NCI-H524 treated with DMSO at 0.1 percent for 48 hours (cell line): ENCODE results near the gene AMMECR1.
"Not testable (repeated sequence)": the region's sequence is repeated elsewhere in the genome, so short reads cannot be mapped to it uniquely, and the experiment has no call there.

ENCODE experiments used
- DNase-seq: peaks from one replicate; lab custom pipeline; 2025; lab: John Stamatoyannopoulos, UW

The AMMECR1 gene

GRCh38 chrX:110257889-110258288 lies 60.0 kb downstream of the AMMECR1 start:
- DNase-seq = no peak

DNA sequence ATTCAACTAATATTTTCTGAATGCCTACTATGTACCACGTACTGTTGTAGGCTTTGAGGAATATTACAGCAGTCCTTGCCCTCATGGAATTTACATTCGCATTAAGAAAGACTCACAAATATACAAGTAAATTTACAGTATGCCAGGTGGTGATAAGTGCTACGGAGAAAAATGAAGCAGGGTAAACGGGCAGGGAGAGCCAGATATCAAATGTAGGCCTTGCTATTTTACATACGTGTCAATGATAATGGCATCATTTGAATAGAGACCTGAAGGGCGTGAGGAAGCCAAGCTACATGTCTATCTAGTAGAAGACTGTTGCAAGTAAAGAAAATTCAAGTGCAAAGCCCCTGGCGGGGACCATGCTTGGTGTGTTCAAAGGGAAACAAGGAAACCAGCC lies 65.2 kb downstream of the AMMECR1 start:
- DNase-seq = no peak

DNA sequence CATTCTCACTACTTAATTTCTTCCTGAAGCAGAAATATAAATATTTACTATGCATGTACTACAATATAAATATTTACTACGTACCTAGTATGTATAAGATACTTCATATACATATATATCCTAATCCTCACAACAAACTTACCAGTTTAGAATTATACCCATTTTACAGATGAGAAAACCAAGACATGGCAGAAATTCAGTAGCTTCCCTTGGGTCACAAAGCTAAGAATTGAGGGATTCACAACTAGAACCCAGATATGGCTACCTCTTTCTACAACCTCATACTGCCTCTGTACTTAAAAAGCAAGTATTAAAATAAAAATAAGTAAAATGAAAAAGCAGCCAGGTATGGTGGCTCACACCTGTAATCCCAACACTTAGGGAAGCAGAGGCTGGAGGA lies 65.9 kb downstream of the AMMECR1 start:
- no peak for DNase-seq

- no peak for DNase-seq
Observed at GRCh38 chrX:110251526-110251925, 66.4 kb downstream of the AMMECR1 start.

DNA sequence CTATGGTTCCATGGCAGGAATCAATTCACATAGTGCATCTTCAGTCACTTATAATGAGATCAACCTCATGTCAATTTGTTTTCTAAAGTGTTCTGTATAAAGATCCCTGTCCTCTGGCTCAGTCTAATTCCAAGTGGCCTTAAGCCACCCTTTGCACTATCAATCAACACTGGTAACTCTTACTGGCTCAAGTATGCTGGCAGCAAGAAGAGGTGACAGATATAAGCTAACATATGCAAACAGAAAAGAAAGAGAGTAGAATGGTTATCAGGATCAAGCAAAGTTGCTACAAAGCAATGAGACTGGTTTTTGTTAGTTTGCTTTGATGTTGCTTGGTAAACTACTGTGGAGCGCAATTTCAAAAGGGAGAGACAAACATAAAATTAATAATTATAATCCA lies 67.0 kb downstream of the AMMECR1 start:
- no peak for DNase-seq

- no peak for DNase-seq
Observed at GRCh38 chrX:110248578-110248977, 69.3 kb downstream of the AMMECR1 start.

GRCh38 chrX:110245011-110245410 lies 72.9 kb downstream of the AMMECR1 start:
- DNase-seq = no peak

DNA sequence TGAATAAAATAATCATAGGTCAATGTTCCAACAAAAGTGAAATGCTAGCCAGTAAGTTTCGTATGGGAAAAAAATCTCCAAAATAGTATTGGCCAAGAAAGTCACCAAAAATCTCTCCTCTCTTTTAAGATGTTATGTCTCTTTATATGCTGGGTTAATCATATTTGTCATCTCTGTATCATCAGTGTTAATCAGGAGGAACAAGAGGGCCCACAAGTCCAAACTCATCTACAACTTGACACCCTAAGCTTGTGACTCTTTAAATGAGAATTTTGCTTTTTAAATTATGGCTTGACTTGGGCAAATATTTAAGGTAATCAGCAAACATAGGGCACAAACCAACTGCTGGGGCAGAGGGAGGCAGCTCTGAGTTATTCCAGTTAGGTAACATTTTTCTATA lies 75.5 kb downstream of the AMMECR1 start:
- no peak for DNase-seq

GRCh38 chrX:110241816-110242215 lies 76.1 kb downstream of the AMMECR1 start:
- DNase-seq = no peak

GRCh38 chrX:110238259-110238658 lies 79.6 kb downstream of the AMMECR1 start:
- not testable (repeated sequence) for DNase-seq

DNA sequence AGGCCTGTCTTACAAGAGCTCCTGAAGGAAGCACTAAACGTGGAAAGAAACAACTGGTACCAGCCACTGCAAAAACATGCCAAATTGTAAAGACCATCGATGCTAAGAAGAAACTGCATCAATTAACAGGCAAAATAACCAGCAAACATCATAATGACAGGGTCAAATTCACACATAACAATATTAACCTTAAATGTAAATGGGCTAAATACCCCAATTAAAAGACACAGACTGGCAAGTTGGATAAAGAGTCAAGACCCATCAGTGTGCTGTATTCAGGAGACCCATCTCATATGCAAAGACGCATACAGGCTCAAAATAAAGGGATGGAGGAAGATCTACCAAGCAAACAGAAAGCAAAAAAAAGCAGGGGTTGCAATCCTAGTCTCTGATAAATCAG lies 86.4 kb downstream of the AMMECR1 start:
- DNase-seq = not testable (repeated sequence)

DNA sequence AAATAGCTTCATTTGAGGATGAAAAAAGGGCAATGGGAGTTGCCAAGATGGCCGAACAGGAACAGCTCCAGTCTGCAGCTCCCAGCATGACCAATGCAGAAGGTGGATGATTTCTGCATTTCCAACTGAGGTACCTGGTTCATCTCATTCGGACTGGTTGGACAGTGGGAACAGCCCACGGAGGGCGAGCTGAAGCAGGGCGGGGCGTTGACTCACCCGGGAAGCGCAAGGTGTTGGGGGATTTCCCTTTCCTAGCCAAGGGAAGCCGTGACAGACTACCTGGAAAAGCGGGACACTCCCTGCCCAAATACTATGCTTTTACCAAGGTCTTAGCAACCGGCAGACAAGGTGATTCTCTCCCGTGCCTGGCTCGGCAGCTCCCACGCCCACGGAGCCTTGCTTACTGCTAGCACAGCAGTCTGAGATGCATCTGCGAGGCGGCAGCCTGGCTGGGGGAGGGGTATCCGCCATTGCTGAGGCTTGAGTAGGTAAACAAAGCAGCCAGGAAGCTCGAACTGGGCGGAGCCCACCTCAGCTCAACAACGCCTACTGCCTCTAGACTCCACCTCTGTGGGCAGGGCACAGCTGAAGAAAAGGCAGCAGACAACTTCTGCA lies 88.3 kb downstream of the AMMECR1 start:
- DNase-seq = not testable (repeated sequence)

GRCh38 chrX:110228453-110228852 lies 89.4 kb downstream of the AMMECR1 start:
- DNase-seq = no peak

DNA sequence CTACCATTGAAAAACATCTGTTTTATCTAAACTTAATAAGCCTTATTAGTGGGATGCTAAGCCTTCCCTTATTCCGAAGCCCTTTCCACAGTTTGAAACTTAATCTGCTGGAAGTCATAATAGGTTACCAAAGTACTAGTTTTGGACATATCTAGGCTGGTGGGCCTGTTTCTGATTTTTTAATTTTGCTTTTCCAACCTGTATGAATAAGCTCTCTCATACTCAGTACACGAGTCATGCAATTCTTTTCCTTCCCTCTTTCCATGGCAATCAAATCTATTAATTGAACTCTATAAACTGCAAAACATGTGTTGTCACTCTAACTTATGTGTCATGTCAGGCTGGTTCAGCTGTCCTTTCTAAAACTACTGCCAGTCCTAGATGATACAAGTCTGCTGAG lies 91.0 kb downstream of the AMMECR1 start:
- no peak for DNase-seq

DNA sequence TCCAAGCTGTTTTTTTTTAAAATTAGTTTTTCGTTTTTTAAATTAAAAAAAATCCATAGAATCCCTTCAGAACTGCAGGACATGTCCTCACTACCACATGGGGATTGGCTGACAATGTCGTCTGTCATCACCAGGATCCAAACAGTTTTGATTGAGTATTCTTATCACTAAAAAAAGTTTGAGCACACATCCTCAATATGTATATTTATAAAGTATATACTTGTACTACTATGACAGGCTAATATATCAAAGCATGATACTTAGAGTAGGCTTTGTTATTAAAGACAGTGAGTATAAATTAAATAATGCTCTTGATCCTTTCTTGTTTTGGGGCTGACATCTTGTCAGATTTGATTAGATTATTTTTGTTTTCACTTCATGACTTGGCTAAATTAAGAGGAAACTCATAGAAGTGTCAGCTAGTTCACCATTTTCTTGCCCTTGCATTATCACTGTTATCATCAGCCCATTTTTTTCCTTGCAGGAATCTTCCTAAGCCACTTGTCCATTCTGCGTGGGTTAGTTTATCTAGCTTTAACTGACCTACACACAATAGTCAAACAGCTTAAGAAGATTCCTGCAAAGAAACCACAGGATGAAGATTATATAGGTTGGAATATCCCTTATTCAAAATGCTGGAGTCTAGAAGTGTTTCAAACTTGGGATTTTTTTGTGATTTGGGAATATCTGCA lies 92.8 kb downstream of the AMMECR1 start:
- no peak for DNase-seq

- DNase-seq = no peak
Observed at GRCh38 chrX:110222497-110223257, 95.2 kb downstream of the AMMECR1 start.

GRCh38 chrX:110219920-110220319 lies 98.0 kb downstream of the AMMECR1 start:
- no peak for DNase-seq

GRCh38 chrX:110218591-110218990 lies 99.3 kb downstream of the AMMECR1 start:
- DNase-seq = no peak

GRCh38 chrX:110216027-110216426 lies 101.9 kb downstream of the AMMECR1 start:
- DNase-seq = no peak

DNA sequence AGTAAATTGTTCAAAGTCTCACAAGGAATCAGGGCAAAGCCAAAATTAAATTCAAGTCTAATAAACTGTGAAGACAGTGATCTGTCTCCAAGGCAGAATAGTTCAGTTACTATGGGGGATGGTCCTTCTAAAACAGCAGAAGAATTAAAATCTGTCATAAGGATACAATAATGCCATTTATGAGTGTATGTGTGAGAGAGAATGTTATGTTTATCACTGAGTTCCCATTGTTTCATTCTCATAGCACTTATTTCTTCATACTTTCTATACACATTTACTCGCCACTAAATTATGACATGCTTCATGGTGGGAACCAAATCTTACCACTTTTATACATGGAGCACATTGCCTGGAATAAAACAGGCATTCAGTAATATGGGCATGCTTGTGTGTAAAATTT lies 102.5 kb downstream of the AMMECR1 start:
- DNase-seq = no peak

DNA sequence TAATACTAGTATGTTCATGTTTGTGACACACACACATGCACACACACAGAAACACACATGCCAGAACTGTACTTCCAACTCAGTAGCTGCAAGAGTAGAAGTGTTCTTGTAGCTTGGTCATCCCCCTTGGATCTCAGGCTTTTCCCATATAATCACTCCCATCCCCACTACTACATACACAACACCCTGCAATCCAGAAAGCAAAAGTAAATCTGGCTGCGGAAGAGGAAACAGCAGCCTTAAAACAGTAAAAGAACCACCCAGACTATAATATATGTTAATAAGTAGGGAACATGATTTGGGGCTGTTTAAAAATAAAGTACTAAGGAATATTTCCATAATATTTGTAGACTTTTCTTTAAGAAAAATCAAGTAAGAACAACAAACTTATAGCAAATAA lies 103.2 kb downstream of the AMMECR1 start:
- no peak for DNase-seq

- DNase-seq = no peak
Observed at GRCh38 chrX:110213183-110213582, 104.7 kb downstream of the AMMECR1 start.

GRCh38 chrX:110212299-110212698 lies 105.6 kb downstream of the AMMECR1 start:
- DNase-seq = no peak
